ENCODE data around the gene KRT79. TPM values are rescaled to one million over a fixed set of nuclear protein-coding genes. Genes with fewer than 3 reads are reported as not detected.
A peak's percentile ranks its signal among the peaks of the same experiment; 100 is the strongest.

Gene KRT79
- total RNA-seq, 4 donors from 2014 or later = not detected

GRCh38 chr12:52872644-52873389, 38.7 kb upstream of the KRT79 start:
- Histone ChIP-seq H3K4me1 (peaks cover 0 to 48% (median 9%) of the 10 kb centered on the region in 3 donors), H3K27ac (peak overlapping the region in 3 of 4 donors; percentile 54 to 84 (median 81))

DNA sequence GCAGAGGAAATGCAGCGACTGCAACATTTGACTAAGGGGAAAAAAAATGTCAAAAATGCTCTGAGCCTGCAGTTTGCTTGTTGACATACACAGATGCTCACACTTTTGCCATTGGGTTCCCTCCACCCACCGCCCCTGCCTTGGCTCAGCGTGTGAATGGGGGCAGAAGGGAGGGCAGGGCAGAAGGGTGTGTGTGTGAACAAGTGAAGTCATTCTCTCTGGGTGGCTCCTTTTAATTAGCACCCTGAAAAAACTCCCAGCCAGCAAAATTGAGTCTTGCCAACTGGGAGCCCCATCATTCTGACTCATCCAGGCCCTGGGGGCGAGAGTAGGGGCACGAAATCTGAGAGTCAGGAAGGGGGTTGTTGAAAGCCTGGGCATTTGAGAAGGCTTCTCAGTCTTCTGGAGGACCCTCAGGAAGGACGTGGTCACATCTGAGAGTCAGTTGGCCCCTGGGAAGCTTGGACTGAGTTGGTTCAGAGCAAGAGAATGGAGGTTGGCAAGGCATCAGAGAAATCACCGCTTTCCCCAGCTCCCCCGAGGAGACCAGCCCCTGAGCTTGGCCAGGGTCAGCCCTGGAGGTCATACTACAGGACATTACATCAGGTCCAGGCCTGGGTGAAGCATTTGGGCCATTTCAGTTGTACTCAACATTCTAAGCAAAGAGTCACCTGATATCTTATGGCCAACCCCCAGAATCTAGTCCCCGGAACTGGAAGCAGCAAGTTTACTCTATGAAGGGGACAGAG, 37.4 kb upstream of the KRT79 start:
- peaks cover 0 to 48% (median 9%) of the 10 kb centered on the region in 3 donors for H3K4me1 ChIP-seq
- peak; percentile 28 for ATAC-seq
- H3K4me3 ChIP-seq = no peak overlapping the region
- peak overlapping the region in 3 of 4 donors; percentile 18 to 84 (median 54) for H3K27ac ChIP-seq
- TF ChIP-seq POLR2A (IDR thresholded peaks at IDR 0.05) (no peak), POLR2AphosphoS5 (IDR thresholded peaks at IDR 0.05) (peak; percentile 37)
- H3K9me3 ChIP-seq = no peaks in the 10 kb centered on the region
- WGBS, 2 donors (ENCODE audit: low coverage in 1 of 2) = 41 to 56% methylated on average over 5 of the region's 9 CpGs
- H3K36me3 ChIP-seq = no peaks in the 10 kb centered on the region
- H3K27me3 ChIP-seq = no peaks in the 10 kb centered on the region

More at GRCh38 chr12:52872644-52873389, 38.7 kb upstream of the KRT79 start:
- no peak for ATAC-seq
- no peak for TF ChIP-seq POLR2AphosphoS5 (IDR thresholded peaks at IDR 0.05)
- TF ChIP-seq EP300 (IDR thresholded peaks at IDR 0.05) = no peak
- 93 to 100% methylated on average over 1 to 5 of the region's 13 CpGs for WGBS, 2 donors (ENCODE audit: low coverage in 1 of 2)
- Histone ChIP-seq H3K9me3 (no peaks in the 10 kb centered on the region), H3K27me3 (no peaks in the 10 kb centered on the region), H3K4me3 (no peak overlapping the region), H3K36me3 (no peaks in the 10 kb centered on the region)

- H3K27me3 ChIP-seq = no peaks in the 10 kb centered on the region
- ATAC-seq = no peak
- WGBS, 2 donors (ENCODE audit: low coverage in 1 of 2) = 40 to 48% methylated on average over 1 to 3 of the region's 14 CpGs
- TF ChIP-seq EP300 (IDR thresholded peaks at IDR 0.05) = no peak
- peak in 3 of 4 experiments; percentile 42 to 76 (median 55) for TF ChIP-seq CTCF (IDR thresholded peaks at IDR 0.05)
- peak overlapping the region in 3 of 4 donors; percentile 37 to 84 (median 54) for H3K27ac ChIP-seq
- H3K4me3 ChIP-seq = no peak overlapping the region
- H3K4me1 ChIP-seq = peaks cover 0 to 48% (median 9%) of the 10 kb centered on the region in 3 donors
- H3K36me3 ChIP-seq = no peaks in the 10 kb centered on the region
- no peaks in the 10 kb centered on the region for H3K9me3 ChIP-seq
These were observed 36.5 kb upstream of the KRT79 start for GRCh38 chr12:52870361-52871290.

- Histone ChIP-seq H3K27me3 (no peaks in the 10 kb centered on the region), H3K4me3 (no peak overlapping the region), H3K4me1 (peaks cover 0 to 21% (median 6%) of the 10 kb centered on the region in 3 donors), H3K9me3 (no peaks in the 10 kb centered on the region), H3K36me3 (no peaks in the 10 kb centered on the region), H3K27ac (no peak overlapping the region)
- TF ChIP-seq CTCF (IDR thresholded peaks at IDR 0.05) (no peak), POLR2A (IDR thresholded peaks at IDR 0.05) (no peak), EP300 (IDR thresholded peaks at IDR 0.05) (no peak), POLR2AphosphoS5 (IDR thresholded peaks at IDR 0.05) (no peak)
- ATAC-seq = peak; percentile 27
- 38% methylated on average over 1 of the region's 9 CpGs; no CpG with 5 or more reads in 1 of the 2 donors for WGBS, 2 donors (ENCODE audit: low coverage in 1 of 2)
These were observed 33.5 kb upstream of the KRT79 start for GRCh38 chr12:52867642-52868041.

GRCh38 chr12:52867152-52867551, 33.0 kb upstream of the KRT79 start:
- Histone ChIP-seq H3K36me3 (no peaks in the 10 kb centered on the region), H3K4me3 (no peak overlapping the region), H3K4me1 (peaks cover 0 to 16% (median 6%) of the 10 kb centered on the region in 3 donors), H3K9me3 (no peaks in the 10 kb centered on the region), H3K27me3 (no peaks in the 10 kb centered on the region), H3K27ac (no peak overlapping the region)
- 79 to 83% methylated on average over 2 to 5 of the region's 5 CpGs for WGBS, 2 donors (ENCODE audit: low coverage in 1 of 2)
- no peak for ATAC-seq
- TF ChIP-seq POLR2AphosphoS5 (IDR thresholded peaks at IDR 0.05) (no peak), EP300 (IDR thresholded peaks at IDR 0.05) (no peak), CTCF (IDR thresholded peaks at IDR 0.05) (no peak), POLR2A (IDR thresholded peaks at IDR 0.05) (no peak)

Data from gastroesophageal sphincter (tissue), 4 donors.